EL (cell line): ENCODE results near the gene CHCHD2.
"Not testable (repeated sequence)": the region's sequence is repeated elsewhere in the genome, so short reads cannot be mapped to it uniquely, and the experiment has no call there.

ENCODE experiments used
- DNase-seq: peaks from one replicate; pipeline ENCODE4 v3.0.0-alpha.2; 2016

Gene CHCHD2

DNA sequence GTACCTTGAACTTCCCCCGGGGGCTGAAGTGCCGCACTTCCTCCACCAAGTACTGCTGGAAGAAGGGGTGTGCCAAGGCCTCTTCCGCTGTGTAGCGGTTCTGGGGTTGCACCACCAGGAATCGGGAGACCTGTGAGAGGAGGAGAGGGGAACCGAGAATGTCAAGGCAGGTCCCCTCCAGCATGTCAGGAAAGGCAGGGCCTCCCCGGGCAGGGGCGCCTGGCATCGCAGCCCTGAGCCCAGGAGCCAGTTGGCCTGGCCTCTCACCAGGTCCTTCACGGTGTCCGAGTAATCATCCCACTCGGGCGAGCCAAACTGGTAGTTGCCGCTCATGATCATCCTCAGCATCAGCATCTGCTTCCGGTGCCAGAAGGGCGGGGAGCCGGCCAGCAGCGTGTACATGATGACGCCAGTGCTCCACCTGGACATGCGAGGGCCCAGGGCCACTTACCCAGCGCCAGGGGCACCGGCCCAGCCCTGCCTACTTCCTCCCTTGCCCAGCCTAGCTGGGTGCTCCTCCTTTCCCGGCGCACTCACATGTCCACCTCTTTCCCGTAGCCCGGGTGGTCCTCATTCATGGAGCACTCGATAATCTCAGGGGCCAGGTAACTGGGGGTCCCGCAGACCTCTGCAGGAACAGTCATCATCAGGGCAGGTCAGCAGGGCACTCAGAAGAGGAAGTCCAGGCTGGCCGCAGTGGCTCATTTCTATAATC lies 24.5 kb downstream of the CHCHD2 start:
- no peak for DNase-seq

DNA sequence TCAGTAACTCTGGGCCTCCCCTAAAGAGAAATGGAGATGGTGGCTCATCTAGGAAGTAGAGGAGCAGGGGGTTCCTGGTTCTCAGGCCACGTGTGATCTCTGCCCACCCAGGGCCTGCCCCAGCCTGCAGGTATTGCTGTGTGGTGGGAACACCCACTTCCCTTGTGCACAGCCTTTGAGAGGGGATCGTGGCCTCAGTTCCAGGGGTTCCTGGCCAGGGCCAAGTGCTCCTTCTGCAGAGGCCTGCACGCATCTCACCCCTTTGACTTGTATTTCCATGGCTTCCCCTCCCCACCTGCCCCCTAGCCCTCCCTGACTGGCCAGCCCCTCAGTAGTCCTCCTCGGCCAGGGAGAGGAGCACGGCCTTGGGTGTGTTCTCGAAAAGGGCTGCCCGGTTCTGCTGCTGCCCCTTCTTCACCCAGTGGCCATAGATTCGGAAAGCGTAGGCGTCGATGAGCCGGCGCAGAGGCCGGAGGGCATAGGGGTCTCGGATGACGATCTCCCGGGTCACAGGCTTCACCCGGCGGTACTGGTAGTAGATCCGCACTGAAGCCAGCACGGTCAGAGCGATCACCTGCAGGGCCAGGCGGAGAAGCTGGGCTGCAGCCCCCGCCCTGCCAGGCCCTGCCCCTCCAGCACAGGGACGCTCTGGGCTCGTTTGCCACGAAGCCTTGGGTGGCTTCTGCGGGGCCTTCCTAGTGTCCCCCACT lies 25.4 kb downstream of the CHCHD2 start:
- not testable (repeated sequence) for DNase-seq

DNA sequence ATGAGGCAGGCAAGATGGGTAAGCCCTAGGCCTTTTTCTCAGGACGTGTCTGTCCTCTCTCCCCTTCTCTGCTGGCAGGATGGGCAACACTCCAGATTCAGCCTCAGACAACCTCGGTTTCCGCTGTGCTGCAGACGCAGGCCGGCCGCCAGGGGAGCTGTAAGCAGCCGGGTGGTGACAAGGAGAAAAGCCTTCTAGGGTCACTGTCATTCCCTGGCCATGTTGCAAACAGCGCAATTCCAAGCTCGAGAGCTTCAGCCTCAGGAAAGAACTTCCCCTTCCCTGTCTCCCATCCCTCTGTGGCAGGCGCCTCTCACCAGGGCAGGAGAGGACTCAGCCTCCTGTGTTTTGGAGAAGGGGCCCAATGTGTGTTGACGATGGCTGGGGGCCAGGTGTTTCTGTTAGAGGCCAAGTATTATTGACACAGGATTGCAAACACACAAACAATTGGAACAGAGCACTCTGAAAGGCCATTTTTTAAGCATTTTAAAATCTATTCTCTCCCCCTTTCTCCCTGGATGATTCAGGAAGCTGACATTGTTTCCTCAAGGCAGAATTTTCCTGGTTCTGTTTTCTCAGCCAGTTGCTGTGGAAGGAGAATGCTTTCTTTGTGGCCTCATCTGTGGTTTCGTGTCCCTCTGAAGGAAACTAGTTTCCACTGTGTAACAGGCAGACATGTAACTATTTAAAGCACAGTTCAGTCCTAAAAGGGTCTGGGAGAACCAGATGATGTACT lies 26.7 kb downstream of the CHCHD2 start:
- DNase-seq, result peak; percentile 58

GRCh38 chr7:56078196-56078595 lies 28.1 kb downstream of the CHCHD2 start:
- no peak for DNase-seq

DNA sequence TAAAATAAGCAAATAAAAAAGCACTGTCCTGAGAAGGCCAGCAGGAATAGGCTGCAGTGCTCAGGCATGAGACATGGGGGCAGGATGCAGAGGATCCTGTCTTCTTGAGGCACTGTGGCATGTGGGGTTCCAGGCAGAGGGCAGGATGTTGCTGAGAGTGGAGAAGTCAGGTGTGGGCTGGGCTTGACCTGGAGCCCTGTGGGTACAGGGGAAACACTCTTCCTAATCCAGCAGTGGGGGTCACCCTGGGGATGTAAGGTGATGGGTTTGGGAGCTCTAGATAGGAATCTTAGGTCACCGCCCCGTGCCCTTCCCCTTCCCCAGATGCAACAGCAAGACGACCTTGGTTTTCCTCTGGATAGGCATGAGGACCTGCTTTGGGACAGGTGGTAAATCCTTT lies 28.6 kb downstream of the CHCHD2 start:
- DNase-seq, result no peak

DNA sequence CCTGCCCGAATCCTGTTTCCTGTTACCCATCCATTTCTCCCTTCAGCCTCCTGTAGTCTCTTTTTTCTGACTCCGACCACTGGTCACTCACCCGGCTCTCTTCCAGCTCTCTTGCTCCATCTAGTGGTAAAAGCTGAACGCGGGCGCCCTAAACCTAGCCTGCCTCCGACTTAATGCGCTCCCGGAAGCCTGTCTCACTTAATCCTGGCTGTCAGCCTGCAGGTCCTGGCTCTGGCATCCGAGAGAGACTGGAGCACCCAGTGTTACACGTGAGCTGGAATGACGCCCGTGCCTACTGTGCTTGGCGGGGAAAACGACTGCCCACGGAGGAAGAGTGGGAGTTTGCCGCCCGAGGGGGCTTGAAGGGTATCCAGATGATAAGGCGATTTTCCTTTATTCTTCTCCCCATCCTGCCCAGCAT lies 31.9 kb downstream of the CHCHD2 start:
- peak; percentile 84 for DNase-seq

- not testable (repeated sequence) for DNase-seq
These were observed 39.9 kb downstream of the CHCHD2 start for GRCh38 chr7:56066376-56066775.

DNA sequence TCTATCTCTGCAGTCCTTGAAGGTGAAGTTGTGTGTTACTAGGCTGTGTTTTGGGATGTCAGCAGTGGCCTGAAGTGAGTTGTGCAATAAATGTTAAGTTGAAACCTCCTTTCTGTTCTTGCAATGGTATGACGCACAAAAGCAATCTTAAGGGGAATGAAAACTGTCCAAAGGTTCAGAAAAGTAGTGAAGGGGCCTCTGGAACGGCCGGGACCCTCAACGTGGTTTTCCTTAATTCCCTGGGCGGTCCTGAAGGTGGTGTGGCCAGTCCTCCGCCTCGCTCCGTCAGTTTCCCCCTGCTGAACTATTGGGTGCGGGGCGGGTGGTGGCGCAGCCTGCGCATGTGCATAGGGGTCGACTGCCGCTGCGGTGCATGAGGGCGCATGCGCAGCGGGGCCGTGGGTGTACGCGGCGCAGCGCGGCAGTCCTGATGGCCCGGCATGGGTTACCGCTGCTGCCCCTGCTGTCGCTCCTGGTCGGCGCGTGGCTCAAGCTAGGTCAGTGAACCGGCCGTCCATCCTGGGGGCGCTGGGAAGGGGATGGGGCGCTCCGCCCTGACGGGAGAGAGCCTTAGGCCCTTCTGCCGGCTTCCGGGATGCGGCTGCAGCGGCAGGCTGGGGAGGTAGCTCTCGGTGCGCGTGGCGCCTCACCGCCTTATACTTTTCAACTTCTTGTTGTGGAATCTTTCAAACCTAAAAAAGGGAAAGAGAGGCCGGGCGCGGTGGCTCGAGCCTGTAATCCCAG lies 42.2 kb downstream of the CHCHD2 start, which contains the start of gene SUMF2:
TSS of gene SUMF2 (plus strand) at position 405 of the 744 bp plus-strand sequence. CDS start at position 431, 26 bp downstream.
- peak; percentile 88 for DNase-seq

DNA sequence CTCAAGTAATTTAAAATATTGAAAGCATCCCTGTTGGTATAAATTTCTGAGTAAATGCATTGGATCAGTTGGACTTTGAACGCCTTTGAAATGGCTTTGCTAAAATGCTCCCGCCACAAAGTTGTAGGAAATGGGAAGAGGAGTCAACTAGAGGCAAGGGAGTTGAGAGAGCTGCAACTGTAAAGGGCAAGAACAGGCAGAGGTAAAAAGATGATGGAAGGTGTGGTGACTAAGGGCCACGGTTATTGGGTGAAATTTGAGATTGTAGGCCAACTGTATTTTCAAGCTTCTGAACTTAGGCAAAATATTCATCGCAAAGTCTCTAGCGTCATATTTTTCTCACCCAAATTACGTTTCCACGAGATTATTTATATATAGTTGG lies 42.8 kb downstream of the CHCHD2 start:
- no peak for DNase-seq

DNA sequence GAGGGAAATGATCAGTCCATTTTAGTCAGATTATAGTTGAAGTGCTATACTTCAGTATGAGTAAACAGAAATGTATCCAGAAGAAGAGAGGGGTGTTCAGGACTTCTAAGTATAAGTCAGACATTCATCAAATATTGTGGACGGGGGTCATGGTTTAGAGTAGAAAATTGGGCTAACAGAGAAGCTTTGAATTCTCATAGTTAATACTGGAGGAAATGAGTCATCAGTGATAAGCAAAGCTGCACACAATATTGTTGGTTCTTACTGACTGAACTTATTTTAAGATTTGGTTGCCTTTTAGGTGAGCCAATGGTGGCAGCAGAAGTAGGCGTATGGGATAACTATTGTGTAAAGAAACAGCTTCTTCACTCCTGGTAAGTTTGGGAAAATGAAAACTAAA lies 43.9 kb downstream of the CHCHD2 start:
- DNase-seq, result peak; percentile 81

DNA sequence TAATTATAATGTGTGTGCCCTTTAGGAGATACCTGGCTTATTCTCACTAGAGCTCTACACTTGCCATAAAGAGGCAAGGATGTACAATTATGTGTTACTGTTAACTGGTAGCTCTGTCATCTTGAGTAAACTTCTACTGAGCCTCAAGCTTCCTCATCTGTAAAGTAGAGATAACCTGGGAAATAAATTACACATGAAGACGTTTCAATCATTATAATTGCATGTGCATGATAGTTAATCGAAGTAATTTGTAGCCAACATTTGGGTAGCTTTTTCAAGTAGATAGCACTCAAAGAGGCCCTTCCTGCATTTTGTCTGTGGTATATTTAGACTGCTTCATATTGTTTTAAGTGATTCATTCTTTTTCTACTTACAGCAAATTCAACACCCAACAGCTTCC lies 52.3 kb downstream of the CHCHD2 start:
- no peak for DNase-seq

- DNase-seq, result no peak
These were observed 52.9 kb downstream of the CHCHD2 start for GRCh38 chr7:56053379-56053778.
